Omental fat pad (tissue), 4 donors: Measurements from ENCODE around the gene PTMA. TPM values are rescaled to one million over a fixed set of nuclear protein-coding genes. Genes with fewer than 3 reads are reported as not detected.

Source experiments
- ATAC-seq: fragments of 150-250 bp; one replicate; pipeline ENCODE4 v1.9.1; 2016; ENCODE audit warnings: mild to moderate bottlenecking, moderate library complexity; ENCODE audit not compliant: low FRiP score
- DNase-seq: peaks from one replicate; pipeline ENCODE4 v3.0.0-alpha.2; 2019; ENCODE audit warnings: low spot score
- total RNA-seq, 4 donors: library from RNA; depleted of rRNA; stranded (reverse); fragments of >200 nt; gene quantifications; one replicate each; pipeline ENCODE4 v1.1.0, GENCODE V29; 2016
- TF ChIP-seq, protein P1 (sequence below), 3 donors: fragments of 450-650 bp; IDR thresholded peaks; one replicate each; pipeline ENCODE4 v1.5.1; 2016 to 2017; ENCODE audit warnings: antibody characterized with exemption in 3 of 3, mild to moderate bottlenecking in 3 of 3, moderate library complexity in 2 of 3

The PTMA gene
- total RNA-seq, 4 donors from 2014 or later = 757 to 1,307 (median 926) TPM

DNA sequence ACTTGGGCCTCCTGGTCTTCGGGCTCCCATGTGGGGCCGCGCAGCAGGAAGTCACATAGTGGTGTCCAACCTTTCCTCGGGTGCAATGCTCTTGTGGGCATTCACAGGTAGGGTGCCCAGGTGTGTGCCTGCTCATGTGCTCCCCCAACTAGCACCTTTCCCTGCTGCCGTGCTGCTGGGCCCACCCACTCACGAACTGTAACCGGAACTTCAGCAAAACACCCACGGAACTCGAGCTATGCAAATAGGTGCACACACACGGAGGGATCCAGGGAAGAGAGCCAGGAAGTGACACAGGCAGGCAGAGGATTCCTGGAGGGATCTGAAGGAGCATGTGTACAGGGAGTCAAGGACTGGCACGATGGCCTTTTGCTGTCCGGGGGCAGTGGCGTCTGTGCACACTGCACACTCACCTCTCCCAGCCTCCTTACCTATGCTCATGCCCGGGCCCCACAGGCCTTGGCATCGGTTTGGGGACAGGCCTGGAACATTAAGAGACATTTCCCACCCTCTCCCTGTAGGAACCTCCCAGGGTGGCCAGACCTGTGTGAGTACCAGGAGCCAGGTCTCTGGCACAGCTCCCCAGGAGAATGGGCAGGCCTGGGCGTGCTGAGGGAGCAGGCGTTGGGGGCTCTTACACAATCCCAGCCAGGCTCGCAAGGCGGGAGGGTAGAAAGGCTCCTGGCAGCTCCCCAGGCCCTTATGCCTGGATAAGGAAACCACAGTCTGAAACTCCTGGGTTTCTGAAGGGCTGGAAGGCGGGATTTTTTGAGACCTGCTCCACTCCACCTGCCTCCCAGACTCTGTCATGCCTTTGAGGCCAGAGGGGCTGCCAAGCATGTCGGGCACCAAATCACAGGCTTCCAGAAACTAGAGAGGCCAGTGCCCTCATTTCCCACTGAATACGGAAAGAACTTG is 6.6 kb upstream of the PTMA start:
- peak; percentile 71 for ATAC-seq
- no peak for DNase-seq
- TF ChIP-seq, protein P1, sequence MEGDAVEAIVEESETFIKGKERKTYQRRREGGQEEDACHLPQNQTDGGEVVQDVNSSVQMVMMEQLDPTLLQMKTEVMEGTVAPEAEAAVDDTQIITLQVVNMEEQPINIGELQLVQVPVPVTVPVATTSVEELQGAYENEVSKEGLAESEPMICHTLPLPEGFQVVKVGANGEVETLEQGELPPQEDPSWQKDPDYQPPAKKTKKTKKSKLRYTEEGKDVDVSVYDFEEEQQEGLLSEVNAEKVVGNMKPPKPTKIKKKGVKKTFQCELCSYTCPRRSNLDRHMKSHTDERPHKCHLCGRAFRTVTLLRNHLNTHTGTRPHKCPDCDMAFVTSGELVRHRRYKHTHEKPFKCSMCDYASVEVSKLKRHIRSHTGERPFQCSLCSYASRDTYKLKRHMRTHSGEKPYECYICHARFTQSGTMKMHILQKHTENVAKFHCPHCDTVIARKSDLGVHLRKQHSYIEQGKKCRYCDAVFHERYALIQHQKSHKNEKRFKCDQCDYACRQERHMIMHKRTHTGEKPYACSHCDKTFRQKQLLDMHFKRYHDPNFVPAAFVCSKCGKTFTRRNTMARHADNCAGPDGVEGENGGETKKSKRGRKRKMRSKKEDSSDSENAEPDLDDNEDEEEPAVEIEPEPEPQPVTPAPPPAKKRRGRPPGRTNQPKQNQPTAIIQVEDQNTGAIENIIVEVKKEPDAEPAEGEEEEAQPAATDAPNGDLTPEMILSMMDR (IDR thresholded peaks at IDR 0.05) = no peak

DNA sequence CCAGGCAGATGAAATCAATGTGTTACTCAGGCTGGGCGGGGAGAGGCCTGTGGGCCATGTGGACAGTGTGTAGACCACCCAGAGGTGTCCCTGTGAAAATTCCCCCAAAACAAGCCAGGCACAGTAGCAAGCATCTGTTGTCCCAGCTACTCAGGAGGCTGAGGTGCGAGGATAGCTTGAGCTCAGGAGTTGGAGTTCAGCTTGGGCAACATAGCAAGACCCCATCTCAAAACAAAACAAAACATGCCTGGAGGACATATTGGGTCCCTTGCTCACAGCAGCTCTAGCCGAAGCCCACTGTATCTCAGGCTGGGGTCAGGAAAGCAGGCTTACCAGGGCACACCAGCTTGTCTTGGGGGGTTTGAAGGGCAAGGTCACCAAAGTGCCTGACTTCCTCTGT is 4.3 kb upstream of the PTMA start:
- TF ChIP-seq, protein P1 (IDR thresholded peaks at IDR 0.05) = no peak
- ATAC-seq = no peak
- no peak for DNase-seq

GRCh38 chr2:231706731-231707624 is 1.3 kb upstream of the PTMA start:
- ATAC-seq (peak; percentile 67), DNase-seq (peak; percentile 86)
- TF ChIP-seq, protein P1 (IDR thresholded peaks at IDR 0.05) = peak in 1 of 3 donors; percentile 74

- DNase-seq (peak; percentile 34), ATAC-seq (peak; percentile 2)
- TF ChIP-seq, protein P1 (IDR thresholded peaks at IDR 0.05) = no peak
Observed at GRCh38 chr2:231707625-231707926, 749 bp upstream of the PTMA start.

DNA sequence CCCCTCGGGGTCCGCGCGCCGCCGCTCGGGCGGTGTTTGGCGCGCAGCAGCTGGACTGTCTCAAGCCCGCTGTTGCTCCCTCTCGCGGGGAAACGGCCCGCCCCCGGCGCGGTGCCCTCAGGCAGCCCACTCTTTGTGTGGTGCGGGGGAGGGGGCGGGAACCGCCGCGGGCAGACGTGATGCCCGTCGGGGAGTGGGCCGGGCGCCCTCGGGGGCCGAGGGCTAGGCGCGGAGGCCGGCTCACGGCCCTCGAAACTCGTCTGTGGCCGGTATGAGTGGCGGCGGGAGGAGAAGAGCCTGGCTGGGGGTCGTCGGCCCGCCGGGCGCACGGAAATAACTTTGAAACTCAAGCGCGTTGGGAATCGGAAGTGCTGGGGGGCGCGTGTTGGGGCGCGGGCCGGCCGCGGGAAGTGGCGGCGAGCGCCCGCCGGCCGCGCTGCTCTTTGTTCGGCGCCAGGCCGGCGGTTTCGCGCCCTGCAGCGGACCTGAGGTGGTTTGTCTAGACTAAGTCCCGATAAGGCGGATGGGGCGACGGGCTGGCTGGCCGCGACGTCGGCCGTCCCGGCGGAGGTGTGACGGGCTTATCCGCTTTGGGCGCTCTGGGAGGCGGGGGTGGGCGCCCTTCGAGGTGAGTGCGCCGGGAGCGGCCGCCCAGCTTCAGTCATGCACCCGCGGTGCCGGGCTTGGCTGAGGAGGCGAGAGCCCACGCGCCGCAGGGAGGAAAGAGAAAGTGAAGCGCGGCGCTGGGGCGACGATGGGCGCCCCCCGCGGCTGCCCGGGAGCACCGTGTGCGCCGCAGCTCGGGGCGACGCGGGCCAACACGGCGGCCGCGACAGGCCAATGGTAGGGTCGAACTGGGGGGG is 679 bp downstream of the PTMA start:
- DNase-seq (no peak), ATAC-seq (no peak)
- TF ChIP-seq, protein P1 (IDR thresholded peaks at IDR 0.05) = no peak

- ATAC-seq (no peak), DNase-seq (no peak)
- TF ChIP-seq, protein P1 (IDR thresholded peaks at IDR 0.05) = no peak
Observed at GRCh38 chr2:231709636-231709980, 1.3 kb downstream of the PTMA start.
